HepG2 (cell line): Measurements from ENCODE around the gene PLEKHH1. TPM values are rescaled to one million over a fixed set of nuclear protein-coding genes. Genes with fewer than 3 reads are reported as not detected.

Source experiments
- ADNP ChIP-seq: sonication (generic); formaldehyde crosslinking; IDR thresholded peaks from 2 replicates; pipeline ENCODE4 v1.4.0; 2020; ENCODE audit warnings: missing genetic modification reagents
- ARNT ChIP-seq: fragments of 450-650 bp; IDR thresholded peaks from 2 replicates; pipeline ENCODE4 v1.6.1; 2017
- DMAP1 ChIP-seq: IDR thresholded peaks from 2 replicates; pipeline ENCODE4 v1.6.1; 2016
- DRAP1 ChIP-seq: IDR thresholded peaks from 2 replicates; pipeline ENCODE4 v1.6.1; 2016; ENCODE audit warnings: missing genetic modification reagents, missing compliant biosample characterization
- EP300 ChIP-seq, 3 experiments: sonication (generic) in 1 of 3; formaldehyde crosslinking in 1 of 3; IDR thresholded peaks; 2 replicates each; pipeline versions ENCODE4 v1.5.1 to v1.6.1; 2011 to 2020; ENCODE audit warnings: low read depth in 2 of 3, low read length in 2 of 3, borderline replicate concordance in 1 of 3, improper control_type of control experiment in 1 of 3, mild to moderate bottlenecking in 1 of 3, missing genetic modification reagents in 1 of 3, moderate library complexity in 1 of 3
- ERF ChIP-seq: IDR thresholded peaks from 2 replicates; pipeline ENCODE4 v1.6.1; 2018; ENCODE audit warnings: missing biosample characterization, missing genetic modification reagents
- GTF3A ChIP-seq: sonication (generic); formaldehyde crosslinking; conservative IDR thresholded peaks from 2 replicates; pipeline ENCODE4 v1.4.0; 2020; ENCODE audit warnings: mild to moderate bottlenecking, missing genetic modification reagents
- HES4 ChIP-seq: sonication (generic); formaldehyde crosslinking; IDR thresholded peaks from 2 replicates; pipeline ENCODE4 v1.9.0; 2021; ENCODE audit warnings: mild to moderate bottlenecking, missing genetic modification reagents, borderline replicate concordance
- IKZF5 ChIP-seq: IDR thresholded peaks from 2 replicates; pipeline ENCODE4 v1.6.1; 2018; ENCODE audit warnings: missing genetic modification reagents, mild to moderate bottlenecking, missing compliant biosample characterization
- KAT7 ChIP-seq: IDR thresholded peaks from 2 replicates; pipeline ENCODE4 v1.6.1; 2018; ENCODE audit warnings: borderline replicate concordance, missing compliant biosample characterization
- MLLT10 ChIP-seq: sonication (generic); formaldehyde crosslinking; IDR thresholded peaks from 2 replicates; pipeline ENCODE4 v1.4.0; 2020; ENCODE audit warnings: missing genetic modification reagents
- MYPOP ChIP-seq: sonication (generic); formaldehyde crosslinking; IDR thresholded peaks from 2 replicates; pipeline ENCODE4 v1.8.1; 2023; ENCODE audit warnings: mild to moderate bottlenecking, moderate library complexity, missing genetic modification reagents
- NRL ChIP-seq: sonication (generic); formaldehyde crosslinking; IDR thresholded peaks from 2 replicates; pipeline ENCODE4 v1.5.0; 2020; ENCODE audit warnings: missing genetic modification reagents, mild to moderate bottlenecking, moderate library complexity, borderline replicate concordance
- PHF5A ChIP-seq: IDR thresholded peaks from one replicate; pipeline ENCODE4 v1.6.1; 2018; ENCODE audit warnings: low read depth, missing genetic modification reagents; ENCODE audit not compliant: unreplicated experiment
- SIX1 ChIP-seq: sonication (generic); formaldehyde crosslinking; IDR thresholded peaks from 2 replicates; pipeline ENCODE4 v1.4.0; 2020; ENCODE audit warnings: missing genetic modification reagents, borderline replicate concordance
- SNRNP70 ChIP-seq: fragments of 200-400 bp; formaldehyde crosslinking; IDR thresholded peaks from 2 replicates; pipeline ENCODE4 v1.6.1; 2017; ENCODE audit warnings: mild to moderate bottlenecking, low read depth, low read length, moderate library complexity
- SRY ChIP-seq: sonication (generic); formaldehyde crosslinking; IDR thresholded peaks from 2 replicates; pipeline ENCODE4 v1.8.0; 2022; ENCODE audit warnings: mild to moderate bottlenecking, missing genetic modification reagents
- SUZ12 ChIP-seq: fragments of 150-350 bp; IDR thresholded peaks from 2 replicates; pipeline ENCODE4 v1.6.1; 2014; ENCODE audit warnings: low read depth, low read length
- TCF12 ChIP-seq, 2 experiments: fragments of 450-650 bp in 1 of 2; sonication (generic) in 1 of 2; formaldehyde crosslinking in 1 of 2; IDR thresholded peaks; 2 replicates each; pipeline versions ENCODE4 v1.6.1 to v1.8.0; 2017 to 2022; ENCODE audit warnings: antibody characterized with exemption in 1 of 2, mild to moderate bottlenecking in 1 of 2, missing genetic modification reagents in 1 of 2, moderate library complexity in 1 of 2
- ZIK1 ChIP-seq: sonication (generic); formaldehyde crosslinking; IDR thresholded peaks from 2 replicates; pipeline ENCODE4 v1.5.0; 2020; ENCODE audit warnings: mild to moderate bottlenecking, low read depth, missing genetic modification reagents, borderline replicate concordance
- ZNF260 ChIP-seq: sonication (generic); formaldehyde crosslinking; IDR thresholded peaks from 2 replicates; pipeline ENCODE4 v1.4.0; 2020; ENCODE audit warnings: missing genetic modification reagents, low read depth, mild to moderate bottlenecking, borderline replicate concordance
- ZNF382 ChIP-seq: sonication (generic); formaldehyde crosslinking; IDR thresholded peaks from 2 replicates; pipeline ENCODE4 v1.5.0; 2020; ENCODE audit warnings: missing genetic modification reagents, mild to moderate bottlenecking, borderline replicate concordance
- ZNF430 ChIP-seq: sonication (generic); formaldehyde crosslinking; IDR thresholded peaks from 2 replicates; pipeline ENCODE4 v1.9.0; 2021; ENCODE audit warnings: mild to moderate bottlenecking, missing genetic modification reagents
- ZNF615 ChIP-seq: sonication (generic); formaldehyde crosslinking; IDR thresholded peaks from 2 replicates; pipeline ENCODE4 v1.5.0; 2020; ENCODE audit warnings: mild to moderate bottlenecking, missing genetic modification reagents, borderline replicate concordance
- ZNF720 ChIP-seq: sonication (generic); formaldehyde crosslinking; IDR thresholded peaks from 2 replicates; pipeline ENCODE4 v1.4.0; 2020; ENCODE audit warnings: missing genetic modification reagents
- ZNF792 ChIP-seq: IDR thresholded peaks from 2 replicates; pipeline ENCODE4 v1.6.1; 2016
- polyA plus RNA-seq, 8 experiments: library from polyadenylated mRNA; depleted of rRNA in 3 of 8; stranded (reverse) in 7 of 8; unstranded in 1 of 8; fragments of >200 nt; fragmentation: Illumina TruSeq in 4 of 8; extraction: Trizol in 4 of 8; gene quantifications; 2 replicates each; pipeline versions ENCODE4 v1.2.1 to v1.2.3, GENCODE V29; 2011 to 2016; ENCODE audit warnings: low read depth in 4 of 8, missing spikeins in 1 of 8, mixed read lengths in 1 of 8; ENCODE audit not compliant: insufficient read depth in 1 of 8
- total RNA-seq, 5 experiments: library from RNA; depleted of rRNA; stranded (reverse); fragments of >200 nt; fragmentation: Illumina TruSeq; extraction: Trizol; gene quantifications; 2 replicates each; pipeline ENCODE4 v1.2.3, GENCODE V29; 2016; ENCODE audit warnings: low read depth in 1 of 5
- TF ChIP-seq, protein P1 (sequence below): conservative IDR thresholded peaks from 2 replicates; pipeline ENCODE4 v1.6.1; 2018; ENCODE audit warnings: missing genetic modification reagents

PLEKHH1 gene
- total and polyA plus RNA-seq, 2 of the 13 experiments (the other 11 are each of a cell fraction or from before 2014, with no cell fraction given): 8.6 to 15.8 TPM

GRCh38 chr14:67599698-67600561 lies 66.8 kb downstream of the PLEKHH1 start, which contains the start of gene PIGH (continued):
- no peak; the same call in 1 of the 2 replicates for TF ChIP-seq IKZF5 (CRISPR knock-in tag)
- no peak for TF ChIP-seq ZNF260 (CRISPR knock-in tag)
- TF ChIP-seq SNRNP70: no peak
- no peak for TF ChIP-seq HES4 (CRISPR knock-in tag)
- TF ChIP-seq ADNP (CRISPR knock-in tag): no peak
- no peak for TF ChIP-seq SIX1 (CRISPR knock-in tag)
- TF ChIP-seq, protein P1, sequence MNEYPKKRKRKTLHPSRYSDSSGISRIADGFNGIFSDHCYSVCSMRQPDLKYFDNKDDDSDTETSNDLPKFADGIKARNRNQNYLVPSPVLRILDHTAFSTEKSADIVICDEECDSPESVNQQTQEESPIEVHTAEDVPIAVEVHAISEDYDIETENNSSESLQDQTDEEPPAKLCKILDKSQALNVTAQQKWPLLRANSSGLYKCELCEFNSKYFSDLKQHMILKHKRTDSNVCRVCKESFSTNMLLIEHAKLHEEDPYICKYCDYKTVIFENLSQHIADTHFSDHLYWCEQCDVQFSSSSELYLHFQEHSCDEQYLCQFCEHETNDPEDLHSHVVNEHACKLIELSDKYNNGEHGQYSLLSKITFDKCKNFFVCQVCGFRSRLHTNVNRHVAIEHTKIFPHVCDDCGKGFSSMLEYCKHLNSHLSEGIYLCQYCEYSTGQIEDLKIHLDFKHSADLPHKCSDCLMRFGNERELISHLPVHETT (CRISPR knock-in tag): 0 out of 2 replicates have a peak, but pooled peaks have one; percentile 34
- TF ChIP-seq MYPOP (CRISPR knock-in tag): peak; percentile 94
- no peak for TF ChIP-seq ARNT
- TF ChIP-seq SRY: no peak; the same call in 1 of the 2 replicates
- 0 out of 2 replicates have a peak, but pooled peaks have one; percentile 38 for TF ChIP-seq ZNF792 (CRISPR knock-in tag)
- no peak for TF ChIP-seq TCF12 (IDR thresholded peaks at IDR 0.05)
- no peak for TF ChIP-seq TCF12 (CRISPR knock-in tag; IDR thresholded peaks at IDR 0.05)
- TF ChIP-seq ERF (CRISPR knock-in tag): peak; percentile 75
- TF ChIP-seq DMAP1 (CRISPR knock-in tag): peak; percentile 39; the same call in 1 of the 2 replicates
- peak; percentile 95; the same call in 1 of the 2 replicates for TF ChIP-seq KAT7 (CRISPR knock-in tag)
- no peak for TF ChIP-seq ZIK1 (CRISPR knock-in tag)
- no peak for TF ChIP-seq ZNF382 (CRISPR knock-in tag)
- TF ChIP-seq NRL (CRISPR knock-in tag): no peak
- no peak for TF ChIP-seq ZNF615
- TF ChIP-seq EP300 (IDR thresholded peaks at IDR 0.05; ENCODE audit: low read depth in 2 of 2, low read length in 2 of 2): peak in 1 of 2 experiments; percentile 42; a peak in 1 of 4 replicates
- no peak for TF ChIP-seq EP300 (CRISPR knock-in tag; IDR thresholded peaks at IDR 0.05; ENCODE audit: borderline replicate concordance)
- no peak for TF ChIP-seq PHF5A (CRISPR knock-in tag)
- no peak for TF ChIP-seq GTF3A (CRISPR knock-in tag)
- no peak for TF ChIP-seq ZNF720 (CRISPR knock-in tag)
- TF ChIP-seq DRAP1 (CRISPR knock-in tag): peak; percentile 49; the same call in 1 of the 2 replicates
- TF ChIP-seq MLLT10: no peak
- no peak for TF ChIP-seq SUZ12
- TF ChIP-seq ZNF430 (CRISPR knock-in tag): peak; percentile 94
